LNCaP clone FGC (cell line): Measurements from ENCODE around the gene SULT4A1.

Experiments used
- DNase-seq: peaks from one replicate; pipeline ENCODE4 v3.0.0-alpha.2; 2011; ENCODE audit warnings: low read depth
- H3K4me3 ChIP-seq: 2 replicates; pipeline ENCODE4 v1.5.1; 2011; ENCODE audit warnings: mild to moderate bottlenecking, low read depth, low read length, control low read depth
- CTCF ChIP-seq: IDR thresholded peaks from 2 replicates; pipeline ENCODE4 v1.5.1; 2012; ENCODE audit warnings: mild to moderate bottlenecking; ENCODE audit not compliant: control insufficient read depth, insufficient read depth; ENCODE audit errors: extremely low read depth

SULT4A1 gene

GRCh38 chr22:43827003-43827735, 35.1 kb downstream of the SULT4A1 start:
- no peak for TF ChIP-seq CTCF
- no peak overlapping the region for H3K4me3 ChIP-seq
- no peak for DNase-seq

GRCh38 chr22:43826142-43827002, 35.9 kb downstream of the SULT4A1 start:
- H3K4me3 ChIP-seq, result no peak overlapping the region
- TF ChIP-seq CTCF, result peak; percentile 80
- DNase-seq, result no peak

GRCh38 chr22:43825651-43826050, 36.7 kb downstream of the SULT4A1 start:
- no peak overlapping the region for H3K4me3 ChIP-seq
- DNase-seq, result no peak

GRCh38 chr22:43824724-43825420, 37.4 kb downstream of the SULT4A1 start:
- no peak for TF ChIP-seq CTCF
- H3K4me3 ChIP-seq, result no peak overlapping the region
- no peak for DNase-seq

More at GRCh38 chr22:43825651-43826050, 36.7 kb downstream of the SULT4A1 start:
- TF ChIP-seq CTCF, result no peak

GRCh38 chr22:43823911-43824665, 38.2 kb downstream of the SULT4A1 start:
- DNase-seq, result no peak
- H3K4me3 ChIP-seq, result no peak overlapping the region
- TF ChIP-seq CTCF, result no peak

GRCh38 chr22:43823353-43823908, 38.9 kb downstream of the SULT4A1 start:
- DNase-seq, result no peak
- no peak overlapping the region for H3K4me3 ChIP-seq
- TF ChIP-seq CTCF, result no peak
